ENCODE measurements around the gene SCAMP2. TPM values are rescaled to one million over a fixed set of nuclear protein-coding genes. Genes with fewer than 3 reads are reported as not detected.
"Not testable (repeated sequence)": the region's sequence is repeated elsewhere in the genome, so short reads cannot be mapped to it uniquely, and the experiment has no call there.

Gene SCAMP2
- 17.1 and 32.1 TPM in 2 replicates for total RNA-seq (2014; rRNA removed; shearing (Covaris generic))
- polyA plus RNA-seq (2015; cell fraction: cytosol; rRNA removed) = 66.8 and 70.6 TPM in 2 replicates
- polyA plus RNA-seq (2015; cell fraction: nucleus; rRNA removed) = 51.1 and 58.3 TPM in 2 replicates

- DNase-seq (ENCODE audit: low read depth) = peak; percentile 90
These were observed at the start of gene SCAMP2 for GRCh38 chr15:74873036-74873755. TSS of gene SCAMP2 (minus strand) at chr15:74873365. CDS start at chr15:74873255, 110 bp downstream.

DNA sequence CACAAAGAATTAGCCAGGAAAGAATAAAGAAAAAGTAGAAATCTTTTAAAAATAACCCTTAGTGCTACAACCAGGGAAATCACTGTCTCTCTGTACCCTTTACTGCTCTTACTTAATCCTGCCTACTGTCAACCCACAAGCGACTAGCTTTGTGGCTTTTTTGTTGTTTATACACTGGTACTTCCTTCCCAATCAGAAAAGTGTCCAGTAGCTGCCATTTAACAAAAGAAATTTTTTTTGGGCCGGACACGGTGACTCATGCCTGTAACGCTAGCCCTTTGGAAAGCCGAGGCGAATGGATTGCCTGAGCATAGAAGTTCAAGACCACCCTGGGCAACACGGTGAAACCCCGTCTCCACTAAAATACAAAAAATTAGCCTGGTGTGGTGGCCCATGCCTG lies 47.3 kb upstream of the SCAMP2 start:
- peak; percentile 51 for DNase-seq (ENCODE audit: low read depth)

GRCh38 chr15:74917676-74918075 lies 44.5 kb upstream of the SCAMP2 start:
- DNase-seq (ENCODE audit: low read depth) = peak; percentile 31

- not testable (repeated sequence) for DNase-seq (ENCODE audit: low read depth)
These were observed 40.6 kb upstream of the SCAMP2 start for GRCh38 chr15:74913799-74914198.

DNA sequence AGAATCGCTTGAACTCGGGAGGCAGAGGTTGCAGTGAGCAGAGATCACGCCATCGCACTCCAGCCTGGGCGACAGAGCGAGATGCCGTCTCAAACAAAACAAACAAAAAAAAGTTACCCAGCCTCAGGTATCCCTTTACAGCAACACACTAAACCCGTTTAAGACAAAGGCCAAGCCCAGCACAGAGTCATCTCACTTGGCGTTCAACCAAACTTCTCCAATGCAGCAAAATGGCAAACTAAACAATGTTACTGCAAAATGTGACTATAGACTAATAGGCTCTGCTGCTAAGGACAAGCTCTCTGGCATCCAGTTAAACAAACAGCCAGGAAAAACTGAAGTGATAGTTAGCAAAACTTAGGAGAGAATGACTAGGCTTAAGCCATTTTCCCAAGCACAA lies 39.9 kb upstream of the SCAMP2 start:
- no peak for DNase-seq (ENCODE audit: low read depth)

- DNase-seq (ENCODE audit: low read depth) = no peak
These were observed 35.5 kb upstream of the SCAMP2 start for GRCh38 chr15:74908635-74909034.

GRCh38 chr15:74907163-74907870 lies 34.2 kb upstream of the SCAMP2 start:
- DNase-seq (ENCODE audit: low read depth) = no peak

DNA sequence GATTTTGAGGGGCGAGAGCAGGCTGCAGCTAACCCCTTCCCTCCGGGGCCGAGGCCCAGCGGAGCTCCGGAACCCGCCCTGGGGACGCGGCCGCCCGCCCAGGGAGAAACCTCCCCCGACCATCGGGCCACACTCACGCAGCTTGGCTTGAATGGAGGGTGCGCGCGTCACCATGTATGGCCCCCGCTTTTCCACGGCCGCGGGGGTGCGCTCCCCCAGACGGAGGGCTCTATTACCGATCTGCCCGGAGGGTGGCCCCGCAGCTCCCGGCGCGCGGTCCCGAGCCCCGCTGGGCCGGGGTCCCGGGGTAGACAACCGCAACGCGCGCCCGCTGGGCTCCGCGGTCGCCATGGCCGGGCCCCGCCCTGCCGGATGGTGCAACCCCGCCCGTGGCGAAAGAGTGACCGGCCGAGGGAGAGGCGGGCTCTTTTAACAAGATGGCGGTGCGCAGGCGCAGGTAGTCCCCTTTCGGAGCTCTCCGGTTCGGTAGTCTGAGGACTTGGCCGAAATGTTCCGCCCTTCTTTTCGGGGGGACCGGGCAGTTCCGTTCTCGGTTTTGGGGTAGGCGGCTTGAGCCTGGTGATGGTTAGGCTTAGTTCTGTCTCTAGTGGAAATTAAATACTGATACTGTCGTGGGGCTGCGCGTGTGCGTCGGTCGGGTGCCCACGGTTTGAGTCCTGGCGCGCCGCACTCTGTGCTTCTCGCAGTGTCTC lies 33.4 kb upstream of the SCAMP2 start, which contains the start of gene FAM219B:
Gene FAM219B (minus strand): TSS at position 402 of the 713 bp plus-strand sequence. CDS start 51 bp downstream, at position 351.
- DNase-seq (ENCODE audit: low read depth) = peak; percentile 69

- DNase-seq (ENCODE audit: low read depth) = peak; percentile 14
These were observed 32.9 kb upstream of the SCAMP2 start for GRCh38 chr15:74906067-74906449.

GRCh38 chr15:74904190-74904805 lies 31.1 kb upstream of the SCAMP2 start:
- DNase-seq (ENCODE audit: low read depth) = no peak

DNA sequence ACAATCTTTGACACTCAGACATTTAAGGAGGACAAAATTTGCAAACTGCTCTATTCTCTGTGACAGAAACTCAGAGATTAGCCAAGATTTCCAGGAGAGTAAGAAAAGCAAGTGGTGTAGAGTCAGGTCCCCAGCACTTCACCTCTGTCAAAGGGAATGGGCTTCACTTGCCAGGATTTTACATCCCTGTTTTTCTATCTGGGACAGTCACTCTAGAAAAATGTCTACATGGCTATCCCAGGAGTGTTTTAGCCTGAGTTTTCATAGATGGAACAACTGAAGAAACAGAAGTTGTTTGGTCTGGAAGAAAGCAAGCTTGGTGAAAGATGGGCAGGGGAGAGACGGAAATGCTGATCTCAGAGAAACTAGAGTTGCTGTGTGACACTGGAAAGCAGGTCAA lies 30.5 kb upstream of the SCAMP2 start:
- no peak for DNase-seq (ENCODE audit: low read depth)

- no peak for DNase-seq (ENCODE audit: low read depth)
These were observed 29.3 kb upstream of the SCAMP2 start for GRCh38 chr15:74902295-74903075.

- DNase-seq (ENCODE audit: low read depth) = peak; percentile 55
These were observed 28.5 kb upstream of the SCAMP2 start for GRCh38 chr15:74901612-74902063.

GRCh38 chr15:74897300-74897701 lies 24.1 kb upstream of the SCAMP2 start:
- DNase-seq (ENCODE audit: low read depth) = no peak

DNA sequence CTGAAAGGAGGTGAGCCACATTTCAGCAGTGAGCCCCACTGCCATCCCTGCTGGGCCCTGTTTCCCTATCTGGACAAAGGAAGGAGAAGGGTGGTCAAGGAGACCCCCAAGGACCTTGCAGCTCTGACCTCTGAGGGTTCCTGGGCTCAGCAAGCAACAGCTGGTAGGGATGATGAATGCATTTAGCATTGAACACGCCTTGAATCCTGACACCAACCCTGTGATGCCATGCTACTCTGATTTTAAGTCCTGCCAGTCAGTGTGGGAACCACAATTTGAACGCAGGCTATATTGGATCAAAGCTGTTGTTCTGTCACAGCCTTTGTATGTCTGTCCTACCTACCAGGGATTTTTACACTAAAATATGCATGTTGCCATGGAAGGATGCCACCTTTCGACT lies 23.2 kb upstream of the SCAMP2 start:
- no peak for DNase-seq (ENCODE audit: low read depth)

GRCh38 chr15:74895830-74896229 lies 22.7 kb upstream of the SCAMP2 start:
- no peak for DNase-seq (ENCODE audit: low read depth)

DNA sequence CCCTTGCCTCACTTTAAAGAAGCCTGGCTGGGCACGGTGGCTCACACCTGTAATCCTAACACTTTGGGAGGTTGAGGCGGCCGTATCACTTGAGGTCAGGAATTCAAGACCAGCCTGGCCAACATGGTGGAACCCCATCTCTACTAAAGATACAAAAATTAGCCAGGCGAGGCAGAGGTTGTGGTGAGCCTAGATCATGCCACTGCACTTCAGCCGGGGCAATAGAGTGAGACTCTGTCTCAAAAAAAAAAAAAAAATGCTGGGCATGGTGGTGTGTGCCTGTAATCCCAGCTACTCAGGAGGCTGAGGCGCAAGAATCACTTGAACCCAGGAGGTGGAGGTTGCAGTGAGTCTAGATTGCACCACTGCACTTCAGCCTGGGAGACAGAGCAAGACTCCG lies 21.2 kb upstream of the SCAMP2 start:
- not testable (repeated sequence) for DNase-seq (ENCODE audit: low read depth)

DNA sequence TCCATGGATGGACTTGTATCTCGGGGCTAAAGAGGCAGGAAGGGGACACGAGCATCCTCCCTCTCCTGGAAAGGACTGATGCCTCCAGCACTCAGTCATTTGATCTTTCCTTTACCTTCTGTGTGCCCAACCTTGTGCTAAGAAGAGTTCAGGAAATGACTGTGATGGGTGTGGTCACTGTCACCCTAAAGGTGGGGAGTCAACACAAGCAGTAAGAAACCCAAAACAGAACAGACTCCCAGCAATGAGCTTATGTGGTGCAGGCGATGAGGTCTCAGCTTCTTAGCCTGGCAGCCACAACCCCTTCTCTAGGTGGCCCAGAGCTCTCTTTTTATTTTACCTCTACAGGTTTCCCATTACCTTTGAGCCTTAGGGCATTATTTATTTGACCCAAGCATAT lies 20.5 kb upstream of the SCAMP2 start:
- DNase-seq (ENCODE audit: low read depth) = no peak

- no peak for DNase-seq (ENCODE audit: low read depth)
These were observed 19.8 kb upstream of the SCAMP2 start for GRCh38 chr15:74892931-74893330.

- no peak for DNase-seq (ENCODE audit: low read depth)
These were observed 19.1 kb upstream of the SCAMP2 start for GRCh38 chr15:74892313-74892712.

All from HT1080 (cell line).